ENCODE measurements around the gene IGF1.

DNA sequence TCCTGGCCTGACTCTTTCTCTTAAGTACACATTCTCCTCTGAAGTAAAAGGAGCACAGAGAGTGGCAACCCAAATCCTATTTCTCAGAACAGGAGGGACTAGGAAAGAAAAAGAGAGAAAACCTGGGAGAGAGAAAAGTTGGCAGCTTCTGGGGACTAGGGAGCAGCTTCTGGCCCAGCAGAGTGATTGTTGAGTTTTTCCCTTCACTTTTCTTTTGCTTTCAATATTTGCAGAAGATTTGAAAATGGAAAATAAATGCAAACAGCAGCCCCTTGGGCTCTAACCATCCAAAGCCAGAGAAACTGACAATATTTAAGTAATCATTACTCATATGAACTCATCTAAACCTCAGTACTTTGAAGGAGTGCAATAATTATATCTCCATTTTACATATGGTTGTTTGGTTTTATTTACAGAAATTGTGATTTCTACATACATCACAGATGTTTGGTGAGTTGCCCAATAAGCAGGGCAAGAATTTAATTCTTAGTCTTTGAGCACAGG, 28.8 kb upstream of the IGF1 start:
- TF ChIP-seq, protein P1, sequence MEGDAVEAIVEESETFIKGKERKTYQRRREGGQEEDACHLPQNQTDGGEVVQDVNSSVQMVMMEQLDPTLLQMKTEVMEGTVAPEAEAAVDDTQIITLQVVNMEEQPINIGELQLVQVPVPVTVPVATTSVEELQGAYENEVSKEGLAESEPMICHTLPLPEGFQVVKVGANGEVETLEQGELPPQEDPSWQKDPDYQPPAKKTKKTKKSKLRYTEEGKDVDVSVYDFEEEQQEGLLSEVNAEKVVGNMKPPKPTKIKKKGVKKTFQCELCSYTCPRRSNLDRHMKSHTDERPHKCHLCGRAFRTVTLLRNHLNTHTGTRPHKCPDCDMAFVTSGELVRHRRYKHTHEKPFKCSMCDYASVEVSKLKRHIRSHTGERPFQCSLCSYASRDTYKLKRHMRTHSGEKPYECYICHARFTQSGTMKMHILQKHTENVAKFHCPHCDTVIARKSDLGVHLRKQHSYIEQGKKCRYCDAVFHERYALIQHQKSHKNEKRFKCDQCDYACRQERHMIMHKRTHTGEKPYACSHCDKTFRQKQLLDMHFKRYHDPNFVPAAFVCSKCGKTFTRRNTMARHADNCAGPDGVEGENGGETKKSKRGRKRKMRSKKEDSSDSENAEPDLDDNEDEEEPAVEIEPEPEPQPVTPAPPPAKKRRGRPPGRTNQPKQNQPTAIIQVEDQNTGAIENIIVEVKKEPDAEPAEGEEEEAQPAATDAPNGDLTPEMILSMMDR (IDR thresholded peaks at IDR 0.05), result no peak
- no peak for TF ChIP-seq POLR2A (IDR thresholded peaks at IDR 0.05)
